NCI-H524 treated with DMSO at 0.1 percent for 48 hours (cell line): ENCODE results near the gene PLCXD3.
"Not testable (repeated sequence)": the region's sequence is repeated elsewhere in the genome, so short reads cannot be mapped to it uniquely, and the experiment has no call there.

Experiments used
- DNase-seq: peaks from one replicate; lab custom pipeline; 2025; lab: John Stamatoyannopoulos, UW

The PLCXD3 gene

DNA sequence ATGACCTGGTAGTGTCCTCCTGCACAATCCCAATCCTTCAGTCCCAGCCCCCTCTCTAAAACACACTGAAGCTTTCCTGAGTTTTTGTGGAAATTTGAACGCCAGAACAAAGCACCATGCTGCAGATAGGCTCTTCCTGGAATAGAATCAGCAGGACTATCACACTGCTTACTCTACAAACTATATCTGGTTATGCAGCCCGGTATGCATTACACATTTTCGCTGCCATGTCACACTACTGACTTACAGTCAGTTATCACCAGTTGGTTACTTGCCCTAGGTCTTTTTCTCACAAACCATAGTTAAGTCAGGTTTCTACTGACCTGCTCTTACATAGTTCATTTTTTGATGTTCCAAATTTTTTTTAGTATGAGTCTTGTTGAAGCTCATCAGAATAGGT is 24.9 kb downstream of the PLCXD3 start:
- DNase-seq, result no peak

DNA sequence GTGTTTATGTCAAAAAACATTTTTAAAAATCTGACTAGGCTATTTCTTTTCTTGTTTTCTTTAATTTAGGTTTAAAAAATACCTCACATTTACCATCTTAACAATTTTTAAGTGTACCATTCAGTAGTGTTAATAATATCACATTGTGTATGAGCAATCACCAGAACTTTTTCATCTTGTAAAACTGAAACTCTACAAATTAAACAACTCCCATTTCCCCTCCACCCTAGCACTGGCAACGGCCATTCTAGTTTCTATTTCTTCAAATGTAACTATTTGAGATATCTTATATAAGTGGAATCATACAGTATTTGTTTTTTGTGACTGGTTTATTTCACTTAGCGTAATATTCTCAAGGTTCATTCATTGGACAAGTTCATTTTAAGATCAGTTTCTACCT is 27.7 kb downstream of the PLCXD3 start:
- no peak for DNase-seq

DNA sequence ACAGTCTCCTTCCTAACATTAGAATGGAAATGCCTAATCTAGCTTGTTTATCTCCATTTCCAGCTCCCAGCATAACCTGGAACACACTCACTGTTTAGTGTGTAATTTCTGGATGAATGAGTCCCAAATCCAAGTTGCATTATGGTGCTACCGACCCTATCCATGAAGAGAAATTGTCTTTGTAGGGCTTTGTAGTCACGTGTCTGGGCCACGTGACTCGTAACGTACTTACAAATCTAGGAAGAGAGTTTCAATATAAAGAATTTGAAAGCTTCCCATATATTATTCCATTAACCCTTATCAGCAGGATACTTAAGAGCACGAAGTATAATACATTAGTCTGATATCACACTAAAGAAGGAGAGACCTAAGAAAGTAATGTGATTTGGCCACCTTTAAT is 28.2 kb downstream of the PLCXD3 start:
- DNase-seq, result no peak

DNA sequence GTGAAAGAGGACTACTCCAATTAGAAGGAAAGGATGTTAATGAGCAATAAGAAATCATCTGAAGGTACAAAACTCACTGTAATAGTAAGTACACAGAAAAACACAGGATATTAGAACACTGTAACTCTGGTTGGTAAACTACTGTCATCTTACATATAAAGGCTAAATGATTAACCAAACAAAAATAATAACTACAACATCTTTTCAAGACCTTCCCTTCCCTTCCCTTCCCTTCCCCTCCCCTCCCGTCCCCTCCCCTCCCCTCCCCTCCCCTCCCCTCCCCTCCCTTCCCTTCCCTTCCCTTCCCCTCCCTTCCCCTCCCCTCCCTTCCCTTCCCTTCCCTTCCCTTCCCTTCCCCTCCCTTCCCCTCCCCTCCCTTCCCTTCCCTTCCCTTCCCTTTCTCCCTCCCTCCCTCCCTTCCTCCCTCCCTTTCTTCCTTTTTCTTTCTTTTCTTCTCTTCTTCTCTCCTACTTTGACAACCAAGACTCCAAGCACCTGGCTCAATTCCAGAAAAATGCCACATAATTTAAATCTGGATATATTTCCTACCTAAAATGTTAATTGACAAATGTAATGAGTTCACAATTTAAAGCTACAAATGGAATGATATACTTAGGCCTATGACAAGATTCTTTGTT is 38.7 kb downstream of the PLCXD3 start:
- not testable (repeated sequence) for DNase-seq

DNA sequence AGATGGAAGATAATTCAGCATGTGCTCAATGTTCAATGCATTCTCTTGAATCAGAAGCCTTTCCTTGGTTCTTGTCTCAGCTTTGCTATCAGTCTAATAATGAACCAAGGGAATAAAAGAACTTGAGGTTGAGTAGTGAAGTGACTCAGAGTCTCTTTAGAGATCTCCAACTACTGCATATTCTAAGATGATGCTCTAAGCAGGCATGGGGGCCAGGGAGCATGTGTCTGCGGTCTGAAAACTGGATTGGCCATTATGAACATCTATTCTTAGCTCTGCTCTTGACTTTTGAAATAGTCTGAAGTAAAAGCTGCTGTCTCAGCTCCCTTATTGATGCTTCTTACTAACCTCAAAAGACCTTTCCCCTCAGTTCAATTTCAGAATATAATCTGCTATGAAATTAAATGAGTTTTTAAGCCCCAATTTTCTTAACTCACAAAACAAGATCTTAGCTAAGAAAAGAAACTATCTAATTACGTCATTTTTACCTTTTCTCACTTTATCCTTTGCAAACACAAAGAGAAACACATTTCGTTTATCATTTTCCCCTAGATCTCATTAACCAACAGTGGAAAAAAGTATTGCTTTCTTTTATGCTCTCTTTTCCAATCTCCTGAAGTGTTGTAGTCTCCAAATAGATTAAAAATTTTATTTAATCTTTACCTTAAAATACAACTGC is 44.8 kb downstream of the PLCXD3 start:
- DNase-seq, result no peak

DNA sequence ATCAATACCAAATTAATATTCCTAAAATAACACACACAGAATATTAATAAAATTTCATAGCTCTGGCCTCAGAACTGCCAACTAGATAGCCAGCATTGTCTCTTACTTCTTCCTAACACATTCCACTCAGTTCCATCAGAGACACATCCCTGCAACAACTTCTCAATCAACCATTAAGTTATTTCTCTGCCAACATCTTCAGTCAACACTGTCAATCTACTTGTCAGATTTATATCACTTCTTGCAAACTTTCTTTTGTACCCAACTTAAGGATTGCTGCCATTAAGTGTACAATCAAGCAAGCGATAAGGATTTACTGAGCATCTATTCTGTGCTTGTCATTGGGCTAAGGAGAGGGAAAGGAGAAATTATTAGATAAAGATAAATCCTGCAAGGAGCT is 50.8 kb downstream of the PLCXD3 start:
- no peak for DNase-seq

DNA sequence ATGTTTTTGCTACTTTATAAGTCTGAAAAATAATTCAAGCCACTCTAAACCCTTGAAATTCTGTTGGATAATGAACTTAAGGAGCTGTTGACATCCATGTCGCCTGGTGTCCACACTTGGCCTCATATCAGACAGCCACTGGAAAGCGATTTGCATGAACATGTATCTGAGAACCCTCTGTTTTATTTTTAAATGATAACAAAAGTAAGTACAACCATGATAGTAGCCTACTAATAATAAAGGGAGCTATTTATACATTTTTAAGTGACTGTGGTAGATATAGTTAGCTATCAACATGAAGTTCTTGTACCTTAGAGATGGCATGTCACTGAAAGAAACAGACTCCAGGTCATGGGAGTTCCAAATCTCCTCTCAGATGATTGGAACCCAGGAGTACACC is 53.3 kb downstream of the PLCXD3 start:
- DNase-seq, result no peak

DNA sequence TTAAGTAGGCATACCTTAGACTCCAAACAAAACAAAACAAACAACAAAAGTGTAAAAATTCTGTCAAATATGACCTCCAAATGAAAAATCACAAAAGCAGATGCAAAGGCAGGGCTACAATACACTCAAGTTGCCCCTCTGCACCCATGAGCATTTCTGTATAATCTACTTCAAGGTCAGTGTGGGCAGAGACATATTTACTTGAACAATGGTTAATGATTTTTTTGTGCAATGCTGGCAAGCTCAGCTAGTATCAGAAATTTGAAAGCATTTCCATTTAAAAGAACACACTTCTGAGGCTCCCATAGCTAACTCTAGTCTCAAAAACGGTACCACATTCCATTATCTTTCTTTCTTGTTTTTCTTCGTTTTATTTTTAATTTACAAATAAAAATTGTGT is 57.9 kb downstream of the PLCXD3 start:
- DNase-seq, result no peak

DNA sequence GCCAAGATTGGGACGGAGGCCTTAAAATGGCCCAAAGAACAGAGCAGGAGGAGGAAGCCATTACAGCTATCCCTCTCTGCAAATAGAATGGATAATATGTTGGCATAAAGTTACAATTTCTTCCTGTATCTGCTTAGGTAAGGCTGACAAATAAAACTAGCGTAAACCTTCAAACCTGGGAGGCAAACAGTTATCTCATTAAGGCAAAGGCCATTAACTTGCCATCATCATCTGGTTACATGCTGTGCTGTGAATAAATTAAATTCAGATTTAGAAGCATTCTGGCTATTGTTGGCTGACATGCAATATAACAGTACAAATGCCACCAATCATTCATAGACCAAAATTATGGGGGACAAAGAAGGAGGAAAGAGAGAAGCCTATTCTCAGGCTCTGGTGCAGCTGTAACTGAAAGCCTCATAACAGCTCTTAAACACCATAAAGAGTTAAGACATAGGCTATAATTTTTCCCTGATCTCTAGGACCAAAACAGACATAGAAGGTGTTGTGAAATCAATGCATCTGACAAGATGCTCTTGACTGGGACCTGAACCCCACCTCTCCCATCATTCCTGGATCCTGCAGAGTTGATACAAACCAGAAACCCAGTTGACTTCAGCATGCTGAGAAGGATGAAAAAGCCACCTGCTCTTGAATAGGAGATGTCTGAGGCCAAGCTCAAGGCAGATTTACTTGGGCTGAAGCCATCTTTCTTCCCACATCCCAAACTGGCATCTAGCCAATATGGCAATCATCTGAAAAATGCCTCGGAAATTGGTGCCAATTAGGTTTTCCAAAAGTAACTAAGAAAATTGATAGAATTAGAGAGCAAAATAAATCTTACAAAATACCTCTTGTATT is 62.5 kb downstream of the PLCXD3 start:
- DNase-seq, result no peak

DNA sequence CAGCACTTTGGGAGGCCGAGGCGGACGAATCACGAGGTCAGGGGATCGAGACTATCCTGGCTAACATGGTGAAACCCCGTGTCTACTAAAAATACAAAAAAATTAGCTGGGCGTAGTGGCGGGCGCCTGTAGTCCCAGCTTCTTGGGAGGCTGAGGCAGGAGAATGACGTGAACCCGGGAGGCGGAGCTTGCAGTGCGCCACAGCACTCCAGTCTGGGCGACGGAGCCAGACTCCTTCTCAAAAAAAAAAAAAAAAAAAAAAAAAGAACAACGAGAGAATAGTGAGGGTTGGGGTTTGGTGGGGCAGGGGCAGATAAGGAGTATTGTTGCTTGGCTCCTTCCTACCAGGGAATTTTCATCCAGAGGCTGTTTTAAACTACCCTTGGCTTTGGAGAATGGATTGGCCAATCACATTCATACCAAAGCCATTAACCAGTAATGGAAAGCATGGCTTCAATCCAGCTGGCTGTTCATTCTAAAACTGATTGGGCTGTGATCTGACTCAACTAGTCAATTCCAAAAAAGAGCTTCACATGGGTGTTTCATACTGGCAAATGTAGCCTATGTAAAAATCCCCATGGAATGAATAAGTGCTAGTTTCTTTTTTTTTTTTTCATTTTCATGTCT is 64.4 kb downstream of the PLCXD3 start:
- DNase-seq, result no peak

DNA sequence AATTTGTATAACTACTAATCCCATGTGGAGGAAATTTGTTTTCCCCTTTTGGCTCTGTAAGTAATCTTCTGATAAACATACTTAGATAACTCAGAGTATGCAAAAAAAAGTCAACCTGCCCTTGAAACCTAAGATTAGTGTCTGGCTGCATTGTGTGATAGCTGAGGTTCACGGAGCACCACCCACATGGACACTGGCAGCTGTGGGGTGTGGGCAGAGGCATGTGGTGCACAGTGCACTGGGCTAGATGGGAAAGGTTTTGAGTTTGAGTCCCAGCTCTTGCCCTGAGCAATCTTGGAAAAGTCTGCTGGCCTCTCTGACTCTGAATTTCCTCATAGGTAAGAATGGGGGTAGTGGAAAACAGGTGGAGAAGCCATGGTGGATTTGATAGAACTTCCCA is 75.1 kb downstream of the PLCXD3 start:
- DNase-seq, result no peak

DNA sequence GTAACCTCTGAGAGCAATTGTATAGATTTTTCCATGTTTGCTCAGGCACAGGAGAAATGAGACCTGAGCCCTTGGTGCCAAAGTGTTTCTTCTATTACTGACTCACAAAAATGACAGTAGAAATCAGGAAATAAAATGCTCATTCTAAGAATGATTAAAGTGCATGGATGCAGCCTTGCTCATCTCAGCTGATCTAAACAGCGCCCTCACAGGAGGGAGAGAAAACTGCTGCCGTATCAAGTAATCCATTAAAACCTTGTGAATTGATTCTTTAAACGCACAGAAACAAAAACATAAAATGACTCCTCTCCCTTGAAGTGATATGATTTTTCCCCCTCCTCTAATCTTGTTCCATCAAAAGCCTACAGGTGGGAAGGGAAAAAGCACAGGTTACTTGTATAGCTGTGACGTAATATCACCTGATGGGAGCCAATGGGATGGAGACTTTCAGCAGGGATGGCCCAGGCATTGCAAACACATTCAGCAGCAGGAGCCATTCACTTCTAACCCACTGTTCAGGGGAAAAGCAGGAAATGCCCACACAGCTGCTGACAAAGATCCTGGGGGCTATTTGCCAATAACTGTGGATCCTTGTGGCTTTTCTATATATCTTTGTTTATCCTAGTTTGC is 76.7 kb downstream of the PLCXD3 start:
- no peak for DNase-seq

DNA sequence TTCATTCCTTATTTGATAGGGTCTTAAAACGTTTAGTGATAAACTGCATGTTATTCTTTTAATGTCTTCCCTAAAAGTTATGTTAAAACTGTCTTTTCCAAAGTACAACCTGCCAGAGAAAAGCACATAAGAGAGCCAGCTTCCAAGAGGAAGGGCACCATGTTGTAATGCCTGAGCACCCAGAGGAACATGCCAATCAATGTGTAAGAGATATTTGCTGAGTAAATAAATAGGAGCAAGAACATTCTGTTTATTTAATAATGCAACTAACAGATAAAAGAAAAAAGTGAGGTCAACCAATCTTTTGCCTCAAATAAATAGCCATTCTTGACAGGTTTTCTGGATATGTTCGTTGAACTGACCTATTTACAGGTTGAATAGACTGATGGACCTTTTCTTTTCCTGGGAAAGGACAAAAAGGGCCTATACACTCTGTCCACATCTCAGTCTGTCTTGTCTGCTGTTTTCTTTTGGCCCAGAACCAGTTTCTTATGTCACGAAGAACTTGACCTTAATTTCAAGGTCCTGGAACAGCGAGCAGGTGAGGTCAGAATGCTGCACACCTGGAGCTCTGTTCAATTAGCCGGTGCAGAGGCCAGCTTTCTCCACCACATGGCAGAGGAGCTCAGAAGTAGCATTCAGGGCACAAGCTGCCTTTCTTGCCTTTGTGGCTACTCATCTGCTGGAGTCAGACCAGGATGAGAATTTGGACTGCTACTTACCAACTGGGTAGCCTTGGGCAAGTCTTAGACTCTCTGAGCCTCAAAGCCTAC is 77.7 kb downstream of the PLCXD3 start:
- no peak for DNase-seq

DNA sequence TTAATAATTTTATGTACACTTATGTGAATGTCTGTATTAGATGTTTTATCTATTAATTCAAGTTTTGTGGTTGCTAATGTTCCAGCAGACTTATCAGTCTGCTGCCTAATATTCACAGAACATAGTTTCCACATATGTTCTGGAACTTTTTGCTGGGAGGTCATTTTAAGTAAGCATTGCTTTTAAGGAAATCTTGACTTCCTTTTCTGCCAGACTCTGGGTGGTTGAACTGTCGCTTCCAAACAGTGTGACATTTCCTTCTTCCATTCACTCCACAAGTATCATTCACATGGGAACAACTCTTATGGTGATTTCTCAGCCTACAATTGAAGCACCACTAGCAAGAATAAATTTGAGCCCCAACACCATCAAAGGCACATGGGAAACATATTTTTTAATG is 82.9 kb downstream of the PLCXD3 start:
- no peak for DNase-seq

DNA sequence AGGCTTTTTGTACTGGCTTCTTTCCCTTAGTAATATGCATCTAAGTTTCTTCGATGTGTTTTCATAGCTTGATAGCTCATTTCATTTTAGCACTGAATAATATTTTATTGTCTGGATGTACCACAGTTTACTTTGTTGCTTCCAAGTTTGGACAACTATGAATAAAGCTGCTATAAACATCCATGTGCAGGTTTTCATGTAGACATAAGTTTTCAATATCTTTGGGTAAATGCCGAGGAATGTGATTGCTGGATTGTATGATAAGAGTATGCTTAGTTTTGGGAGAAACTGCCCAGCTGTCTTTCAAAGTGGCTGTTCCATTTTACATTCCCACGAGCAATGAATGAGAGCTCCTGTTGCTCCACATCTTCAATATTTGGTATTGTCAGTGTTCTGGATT is 84.7 kb downstream of the PLCXD3 start:
- no peak for DNase-seq

DNA sequence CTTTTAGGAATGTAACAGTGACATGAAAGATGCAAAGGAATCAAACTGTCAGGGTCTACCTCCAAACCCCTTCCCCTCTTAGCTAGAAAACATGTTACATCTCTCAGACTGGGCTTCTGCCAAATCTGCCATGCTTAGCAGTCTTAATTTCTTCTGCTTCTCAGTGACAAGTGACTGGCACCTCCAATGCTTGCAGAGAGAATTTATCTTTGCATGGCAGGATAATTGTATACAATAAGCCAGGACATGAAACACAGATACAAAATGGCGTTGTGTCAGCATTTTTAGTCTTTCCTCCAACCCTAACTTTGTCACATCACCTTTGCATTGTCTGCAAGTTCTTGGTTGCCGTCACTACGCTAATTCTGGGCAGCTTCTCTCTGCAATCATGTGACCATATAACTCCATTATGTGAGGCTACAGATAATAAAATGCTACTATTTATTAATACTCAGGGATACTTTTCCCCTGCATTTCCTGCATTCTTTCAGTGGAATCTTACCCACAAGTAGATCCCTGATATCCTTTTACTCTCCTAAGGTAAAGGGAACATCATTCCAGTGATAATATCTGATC is 89.8 kb downstream of the PLCXD3 start:
- DNase-seq, result no peak

DNA sequence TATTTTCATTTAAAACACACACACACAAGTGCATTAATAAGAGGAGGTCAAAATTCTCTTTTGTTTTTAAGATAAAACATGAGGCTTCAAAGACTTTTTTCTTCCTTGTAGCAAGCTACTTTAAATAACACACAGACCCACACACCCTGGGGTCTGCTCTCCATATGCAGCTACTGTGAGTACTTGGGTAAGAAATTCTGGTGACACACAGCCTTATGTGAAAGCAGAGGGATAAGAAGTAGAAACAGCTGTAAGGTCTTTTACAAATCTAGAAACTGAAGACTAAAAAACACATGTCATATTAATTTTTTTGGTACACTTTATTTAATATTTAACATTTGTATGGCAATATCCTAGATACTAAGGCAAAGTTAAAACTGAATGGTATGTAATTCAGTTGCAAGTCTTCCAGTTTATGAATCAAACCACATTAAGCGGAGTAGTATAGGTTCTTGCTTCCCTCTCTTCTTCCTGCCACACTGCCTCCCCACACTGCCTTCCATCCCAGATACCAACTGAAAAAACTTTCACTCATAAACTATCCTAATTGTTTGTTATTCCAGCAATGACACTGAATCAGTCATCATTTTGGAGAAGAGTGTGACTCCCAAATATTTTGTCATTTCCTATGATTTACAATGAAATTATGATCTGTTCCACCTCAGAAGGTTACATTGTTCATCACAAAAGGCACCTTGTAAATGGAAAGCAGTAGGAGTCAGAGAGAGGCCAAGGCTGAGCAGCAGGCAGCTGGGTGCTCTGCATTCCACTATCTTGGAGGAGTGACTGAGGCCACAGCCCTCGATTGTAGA is 92.0 kb downstream of the PLCXD3 start:
- no peak for DNase-seq

DNA sequence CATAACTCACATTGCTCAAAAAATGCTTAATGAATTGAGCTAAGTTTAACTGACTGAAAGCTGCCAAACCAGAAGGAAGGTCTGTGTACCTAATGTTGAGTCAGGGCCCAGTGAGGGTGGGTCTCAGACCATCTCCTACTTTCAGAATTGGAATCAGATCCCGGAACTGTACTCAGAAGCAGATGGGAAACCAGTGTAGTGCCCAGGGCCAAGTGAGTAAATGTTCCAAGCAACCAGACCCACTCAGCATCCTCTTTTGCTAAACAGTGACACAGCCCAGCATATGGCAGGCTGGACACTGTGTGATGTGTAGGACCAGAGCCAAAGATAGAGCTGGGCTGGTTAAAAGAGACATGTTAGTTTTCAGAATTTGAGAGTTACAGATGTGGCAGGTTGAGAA is 94.1 kb downstream of the PLCXD3 start:
- DNase-seq, result no peak

DNA sequence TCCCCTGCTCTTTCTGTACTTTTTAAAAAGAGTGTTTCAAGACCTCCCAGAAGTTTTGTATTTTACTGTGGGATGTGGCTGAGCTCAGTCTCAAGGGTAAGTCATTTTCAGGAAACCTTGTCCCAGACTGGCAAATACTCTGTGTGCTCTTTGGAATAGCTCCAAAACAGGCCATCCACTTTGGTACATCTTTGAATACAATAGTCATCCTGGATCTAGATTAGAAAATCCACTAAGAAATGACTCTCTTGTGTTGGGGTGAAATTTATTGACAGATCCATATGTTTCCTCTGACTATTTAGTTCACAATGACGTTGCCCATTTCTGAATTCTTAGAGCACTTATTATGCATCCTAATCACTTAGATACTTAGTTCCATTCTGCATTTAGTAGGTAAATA is 95.2 kb downstream of the PLCXD3 start:
- no peak for DNase-seq

DNA sequence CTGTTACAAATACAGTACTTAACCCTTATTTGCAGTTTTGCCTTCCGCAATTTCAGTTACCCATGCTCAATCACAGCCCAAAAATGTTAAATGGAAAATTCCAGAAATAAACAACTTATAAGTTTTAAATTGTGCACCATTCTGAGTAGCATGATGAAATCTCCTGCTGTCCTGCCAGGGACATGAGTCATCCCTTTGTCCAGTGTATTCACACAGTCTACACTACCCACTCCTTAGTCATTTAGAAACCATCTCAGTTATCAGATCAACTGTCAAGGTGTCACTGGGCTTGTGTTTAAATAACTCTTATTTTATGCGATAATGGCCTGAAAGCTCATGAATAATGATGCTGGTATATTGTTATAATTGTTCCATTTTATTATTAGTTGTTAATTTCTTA is 95.8 kb downstream of the PLCXD3 start:
- DNase-seq, result no peak
